ENCODE results near the gene NR1D1.

NR1D1 gene

DNA sequence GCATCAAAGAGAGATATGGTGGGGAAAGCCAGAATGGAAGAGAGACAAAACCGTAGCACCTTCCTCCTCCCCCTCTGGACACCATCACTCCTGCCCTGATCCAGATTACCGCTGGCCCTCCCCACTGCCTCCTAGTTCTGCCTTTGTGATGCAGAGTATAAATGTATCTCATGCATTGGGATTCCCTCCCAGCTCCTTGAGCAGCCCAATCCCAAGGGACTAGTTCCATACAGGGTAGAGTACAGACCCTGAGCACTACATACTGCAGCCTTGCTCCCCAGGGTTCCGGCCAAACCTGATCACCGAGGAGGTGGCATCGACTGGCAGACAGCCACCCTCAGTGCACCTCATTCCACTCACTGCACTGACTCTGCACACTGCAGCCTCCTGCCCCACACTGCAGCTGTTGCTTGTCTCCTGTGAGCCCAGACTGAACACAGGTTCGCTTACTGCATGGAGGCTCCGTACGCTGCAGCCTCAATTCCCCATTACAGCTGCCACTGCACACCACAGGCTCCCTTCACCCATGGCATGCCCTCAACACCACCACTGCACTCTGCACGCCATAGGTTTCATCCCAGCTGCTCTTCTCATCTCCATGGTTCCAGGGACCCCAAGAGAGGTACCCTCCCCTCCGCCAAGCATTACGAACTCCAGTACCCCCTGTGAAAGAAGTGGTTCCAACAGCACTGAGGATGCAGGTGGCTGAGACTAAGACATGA lies 39.3 kb downstream of the NR1D1 start:
- no peak for DNase-seq

DNA sequence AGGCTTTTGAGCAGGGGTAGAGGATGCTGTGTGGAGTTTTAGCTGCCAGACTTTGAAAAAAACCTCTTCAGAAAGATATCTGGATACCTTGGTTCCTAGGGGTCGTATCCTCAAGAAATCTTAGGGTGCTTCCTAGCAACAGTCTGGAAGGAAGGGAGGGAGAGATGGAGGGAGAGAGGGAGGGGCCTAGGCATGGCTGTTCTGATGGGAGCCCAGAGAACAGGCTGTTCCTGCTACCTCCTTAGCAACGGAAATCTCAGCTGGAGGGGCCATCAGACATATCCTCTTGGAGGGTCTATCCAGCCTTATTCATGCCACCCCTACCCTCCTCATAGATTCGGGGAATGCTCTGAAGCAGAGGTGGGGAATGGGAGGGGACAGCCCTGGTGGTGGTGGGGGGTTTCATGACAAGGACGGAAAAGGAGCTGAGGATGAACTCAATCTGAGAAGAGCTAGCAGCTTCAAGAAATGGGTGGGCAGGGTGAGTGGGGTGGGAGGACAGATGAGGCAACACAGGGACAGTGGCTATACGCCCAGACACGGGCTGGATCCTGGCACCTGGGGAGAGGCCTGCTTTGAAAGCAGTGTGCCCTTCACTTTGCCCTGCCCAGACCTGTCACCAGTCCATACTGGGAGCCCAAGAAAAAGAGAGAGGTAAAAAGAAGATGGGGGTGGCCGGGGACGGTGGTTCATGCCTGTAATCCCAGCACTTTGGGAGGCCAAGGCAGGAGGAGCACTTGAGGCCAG lies 40.5 kb downstream of the NR1D1 start:
- DNase-seq: no peak

GRCh38 chr17:40058865-40059264 lies 41.5 kb downstream of the NR1D1 start:
- DNase-seq: no peak

GRCh38 chr17:40058186-40058784 lies 42.1 kb downstream of the NR1D1 start:
- DNase-seq: no peak

DNA sequence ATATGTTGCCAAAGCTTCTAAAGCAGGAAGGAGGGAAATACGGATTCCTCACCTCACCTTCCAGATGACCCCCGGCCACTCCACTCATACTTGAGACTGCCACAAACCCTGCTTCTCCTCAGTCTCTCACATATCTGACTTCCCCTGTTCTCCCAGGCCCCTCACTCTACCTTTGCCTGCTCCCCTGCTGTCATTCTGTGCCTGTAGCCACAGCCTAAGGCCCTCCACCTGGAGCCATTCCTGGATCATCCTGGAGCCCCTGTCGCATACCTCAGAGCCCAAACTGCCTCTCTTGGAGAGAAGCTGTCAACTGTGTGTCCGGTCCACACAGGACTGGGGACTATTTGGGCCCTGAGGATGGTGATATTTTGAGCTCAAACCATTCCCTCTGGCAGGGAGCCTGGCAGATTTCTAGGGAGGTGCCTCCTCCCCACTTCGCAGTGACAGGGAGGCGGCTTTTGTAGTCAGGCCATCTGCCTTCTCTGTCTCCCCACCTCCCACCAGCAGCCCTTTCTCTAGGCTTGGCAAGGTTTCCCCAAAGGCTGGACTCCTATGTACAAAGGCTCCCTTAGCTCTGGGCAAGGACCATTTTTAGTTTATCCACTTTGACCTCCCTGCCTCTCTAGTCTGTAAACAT lies 43.9 kb downstream of the NR1D1 start:
- no peak for DNase-seq

Data from stimulated activated CD4-positive, alpha-beta T cell treated with anti-CD3 and anti-CD28 coated beads, Interleukin-15, amount 100 ng/mL, for 24 hours (primary cell).